GM18511 (cell line): ENCODE results near the gene ZCCHC2.
A peak's percentile ranks its signal among the peaks of the same experiment; 100 is the strongest.

Source experiments
- ATAC-seq: cut with Tn5 transposase; IDR thresholded peaks from one replicate; pipeline ENCODE4 v1.9.1; 2021; ENCODE audit warnings: mild to moderate bottlenecking, moderate library complexity; ENCODE audit not compliant: unreplicated experiment

The ZCCHC2 gene

GRCh38 chr18:62574776-62575175, 52.0 kb downstream of the ZCCHC2 start:
- ATAC-seq: no peak

DNA sequence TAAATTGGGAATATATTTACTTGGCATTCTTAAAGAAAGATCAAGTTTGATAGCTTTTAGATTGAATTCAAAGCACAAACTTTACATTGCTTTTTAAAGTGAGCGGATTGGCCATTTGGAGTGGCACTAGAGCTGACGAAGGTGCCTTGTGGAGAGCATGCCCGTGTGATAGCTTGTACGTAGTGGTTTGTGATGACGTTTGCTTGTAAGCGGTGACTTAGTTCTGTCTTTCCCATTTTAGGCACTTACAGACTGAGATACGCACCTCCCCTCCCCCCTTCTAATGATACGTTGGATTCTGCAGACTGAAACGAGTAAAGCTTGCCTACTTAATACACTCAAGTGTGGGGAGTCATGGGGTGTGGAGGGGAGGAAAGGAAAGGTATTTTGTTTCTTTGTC, 53.4 kb downstream of the ZCCHC2 start:
- ATAC-seq: no peak

DNA sequence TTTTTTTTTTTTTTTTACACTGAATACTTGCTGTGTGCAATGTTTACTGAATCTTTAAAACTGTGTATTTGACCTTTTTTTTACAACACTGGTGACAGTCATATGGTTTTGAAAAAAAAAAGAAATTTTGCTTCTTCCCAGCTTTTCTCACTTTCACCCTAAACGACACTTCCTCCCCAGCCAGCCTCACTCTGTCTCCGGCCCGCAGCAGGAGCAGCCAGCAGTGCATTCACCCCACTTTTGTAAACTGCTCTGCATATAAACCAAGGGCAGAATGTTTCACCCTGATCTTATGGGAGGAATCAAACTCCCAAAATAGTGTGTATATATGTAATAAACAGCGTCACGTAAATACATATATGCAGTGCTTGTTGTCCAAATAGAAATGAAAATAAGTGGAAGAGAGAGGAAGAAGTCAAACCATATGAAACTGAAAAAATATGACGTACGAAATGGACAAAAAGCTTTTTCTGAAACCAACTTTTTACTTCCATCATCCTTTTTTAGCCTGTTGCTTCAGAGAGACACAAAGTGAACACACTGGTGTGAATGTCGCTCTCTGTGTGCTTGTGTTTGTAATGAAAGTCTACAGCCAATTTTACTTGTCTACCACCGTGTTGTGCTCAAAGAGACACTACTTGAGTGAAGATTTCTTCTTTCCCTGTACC, 54.2 kb downstream of the ZCCHC2 start:
- ATAC-seq: peak; percentile 68

DNA sequence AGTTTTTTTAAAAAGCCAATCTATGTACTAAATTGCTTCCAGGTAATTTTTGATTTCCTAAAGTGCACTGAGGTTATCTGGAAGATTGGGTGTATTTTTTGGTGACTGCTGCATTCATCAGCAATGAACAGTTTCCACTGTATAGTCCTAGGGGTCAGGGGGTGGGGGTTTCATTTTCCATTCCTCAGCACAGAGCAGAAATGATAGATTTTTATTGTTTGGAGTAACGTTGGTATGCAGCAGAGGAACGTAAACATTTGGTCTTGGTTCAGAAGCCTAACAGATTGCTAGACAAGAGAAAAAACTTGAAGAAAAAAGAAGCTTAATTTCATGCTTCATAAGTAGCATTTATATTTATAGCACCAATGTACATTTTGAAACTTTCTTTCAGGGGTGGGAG, 54.9 kb downstream of the ZCCHC2 start:
- no peak for ATAC-seq

DNA sequence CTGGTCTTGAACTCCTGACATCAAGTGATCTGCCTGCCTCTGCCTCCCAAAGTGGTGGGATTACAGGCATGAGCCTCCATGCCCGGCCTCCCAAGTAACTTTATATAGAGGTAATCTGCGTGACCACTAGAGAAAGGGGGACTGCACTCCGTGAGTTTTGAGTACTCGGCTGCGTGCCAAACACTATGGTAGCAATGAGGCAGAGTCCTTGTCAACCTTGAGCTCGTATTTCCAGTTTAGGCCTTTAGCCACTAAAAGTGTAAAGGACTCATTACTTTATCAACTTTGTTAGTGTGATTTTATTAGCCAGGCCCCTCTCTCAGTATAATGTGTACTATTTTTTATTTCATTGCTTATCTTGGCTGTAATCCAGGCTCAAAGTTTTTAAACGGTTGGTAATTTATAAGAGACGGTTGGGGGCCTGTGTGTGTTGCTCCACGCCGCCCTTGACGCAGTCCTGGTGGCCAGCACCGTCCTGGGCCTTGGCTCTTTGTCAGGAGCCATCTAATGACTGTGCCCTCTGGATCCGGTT, 56.2 kb downstream of the ZCCHC2 start:
- no peak for ATAC-seq

DNA sequence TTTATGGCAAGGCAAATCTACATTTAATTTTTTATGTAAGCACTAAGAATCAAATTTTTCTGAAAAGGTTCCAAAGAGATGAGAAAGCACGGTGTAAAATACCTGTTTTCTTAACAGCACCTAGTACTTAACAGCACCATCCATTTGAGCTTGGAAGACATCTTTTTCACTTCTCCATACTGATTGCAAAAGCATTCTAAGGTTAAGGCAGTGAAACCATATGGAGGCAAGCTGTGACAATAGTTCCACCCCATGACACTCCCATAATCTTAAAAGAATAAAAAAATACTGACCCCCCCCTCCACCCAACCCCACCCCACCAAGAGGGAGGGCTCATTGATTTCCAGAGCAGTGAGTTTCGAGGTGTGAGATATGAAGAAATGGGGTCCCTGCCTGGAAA, 60.6 kb downstream of the ZCCHC2 start:
- no peak for ATAC-seq

DNA sequence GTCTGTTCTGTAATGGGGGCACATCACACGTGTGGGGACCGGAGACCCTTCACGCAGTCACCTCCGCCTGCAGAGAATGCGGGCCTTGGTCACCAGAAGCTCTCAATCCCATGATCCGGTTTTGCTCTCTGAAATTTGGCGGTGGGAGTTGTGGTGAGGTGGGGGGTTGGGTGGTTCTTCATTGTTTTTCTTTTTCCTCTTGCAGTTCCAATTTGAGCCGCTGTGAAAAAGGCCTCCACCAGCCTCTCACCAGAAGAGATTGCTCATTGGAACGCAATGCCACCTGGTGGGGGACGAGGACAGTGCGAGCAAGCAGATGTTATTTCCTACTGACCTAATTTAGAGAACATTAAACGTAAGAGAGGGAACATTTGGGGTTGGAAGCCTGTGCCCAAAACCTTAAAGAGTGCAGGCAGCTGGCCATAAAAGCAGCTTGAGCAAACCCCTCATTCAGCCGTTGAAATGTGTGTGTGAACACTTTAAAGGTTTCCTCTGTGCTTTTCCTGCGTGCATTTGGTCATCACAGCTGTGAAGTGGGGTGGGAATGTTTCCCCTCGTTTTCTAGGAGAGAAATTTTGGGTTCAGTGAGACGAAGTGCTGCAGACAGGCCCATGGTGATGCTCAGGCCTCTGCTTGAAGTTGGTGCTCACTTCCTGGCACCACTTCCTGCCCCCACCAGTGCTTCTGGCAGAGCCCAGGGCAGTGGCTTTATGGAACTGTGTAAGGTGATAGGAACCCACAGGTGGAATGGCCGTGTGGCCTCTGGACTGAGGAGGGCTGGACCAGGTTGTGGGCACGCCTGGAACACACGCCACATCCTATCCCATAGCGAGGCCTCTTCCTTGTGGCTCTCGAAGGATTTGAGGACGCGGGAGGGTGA, 61.7 kb downstream of the ZCCHC2 start:
- peak; percentile 77 for ATAC-seq

DNA sequence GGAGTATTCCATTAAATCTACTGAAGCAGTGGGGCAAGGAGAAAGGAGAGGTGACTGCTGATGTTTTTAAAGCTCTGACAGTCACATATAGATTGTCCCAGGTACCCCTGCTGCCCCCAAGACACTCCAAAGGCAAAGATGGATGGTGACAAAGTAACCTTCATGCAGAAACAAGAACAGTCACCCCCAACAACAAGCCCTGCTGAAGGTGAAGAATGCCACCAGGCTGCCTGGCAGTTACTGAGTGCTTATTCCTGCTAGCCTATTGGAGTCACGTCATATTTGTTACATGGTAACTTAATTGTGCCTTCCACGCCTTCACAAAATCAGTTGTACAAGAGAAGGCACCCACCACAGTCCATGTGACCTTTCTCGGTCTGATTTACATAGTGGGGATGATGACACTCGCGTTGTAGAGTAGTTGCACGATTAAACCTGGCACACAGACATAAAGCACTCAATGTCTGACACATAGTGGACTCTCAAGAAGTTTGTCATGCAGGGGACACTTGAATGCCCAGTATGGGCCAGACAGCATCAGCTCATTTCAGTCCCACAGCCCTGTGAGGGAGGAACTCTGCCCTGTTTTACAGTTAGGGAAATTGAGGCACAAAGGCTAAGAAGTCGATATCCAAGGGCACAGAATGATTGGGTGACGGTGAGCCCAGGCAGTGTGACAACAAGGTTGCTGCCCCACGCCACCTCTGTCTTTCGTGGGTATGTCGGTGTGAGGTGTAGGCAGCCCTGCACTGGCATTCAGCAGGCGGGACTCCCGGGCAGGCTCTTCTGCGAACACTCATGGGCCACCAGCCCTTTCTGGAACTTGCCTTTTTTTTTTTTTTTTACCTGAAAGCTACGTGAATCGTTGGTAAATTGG, 62.7 kb downstream of the ZCCHC2 start:
- peak; percentile 37 for ATAC-seq

DNA sequence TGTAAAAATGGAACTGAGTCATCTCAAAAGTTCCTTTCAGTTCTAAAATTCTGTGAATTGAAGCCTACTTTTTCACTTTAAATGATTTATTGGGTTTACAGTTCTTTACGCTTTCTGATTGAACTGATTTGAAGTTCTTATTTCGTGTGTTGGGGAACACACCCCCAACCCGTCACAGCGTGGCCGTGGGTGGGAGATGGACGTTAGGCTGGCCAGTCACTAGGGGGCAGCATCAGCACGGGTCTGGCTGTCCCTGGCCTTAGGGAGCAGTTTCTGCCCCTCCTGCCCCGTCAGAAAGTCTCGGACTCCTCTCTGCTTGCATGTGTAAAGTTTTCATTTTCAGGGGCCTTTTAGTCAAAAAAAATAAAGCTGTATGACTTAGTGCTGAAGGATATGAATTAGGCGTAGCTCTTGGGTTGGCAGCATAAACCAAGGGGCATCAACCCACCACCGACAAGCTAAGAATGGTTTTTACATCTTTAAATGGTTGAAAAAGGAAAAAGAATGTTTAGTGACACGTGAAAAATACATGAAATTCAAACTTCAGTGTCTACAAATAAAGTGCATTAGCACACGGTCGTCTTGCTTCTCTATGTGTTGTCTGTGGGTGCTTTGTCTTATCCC, 63.4 kb downstream of the ZCCHC2 start:
- ATAC-seq: peak; percentile 78

- ATAC-seq: no peak
Measured at GRCh38 chr18:62586781-62587487, 64.1 kb downstream of the ZCCHC2 start.

- no peak for ATAC-seq
Measured at GRCh38 chr18:62587689-62588088, 64.9 kb downstream of the ZCCHC2 start.

DNA sequence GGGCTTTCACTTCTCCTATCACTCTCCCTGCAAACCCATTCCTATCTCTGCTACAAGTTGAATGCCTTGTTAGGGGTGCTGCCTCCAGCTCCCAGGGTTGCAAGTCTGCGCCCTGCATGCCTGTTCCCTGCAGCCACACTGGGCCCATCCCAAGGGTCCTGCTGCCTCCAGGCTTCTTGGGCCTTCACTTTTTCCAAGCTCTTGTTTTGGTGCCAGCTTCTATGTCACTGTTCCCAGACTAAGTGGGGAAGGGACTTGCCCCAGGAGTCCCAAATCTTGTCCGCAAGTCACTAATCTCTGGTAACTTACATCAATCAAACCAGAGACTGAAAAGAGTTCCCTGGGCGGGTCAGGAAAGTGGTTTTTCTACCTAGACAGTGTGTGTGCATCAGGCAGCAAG, 65.4 kb downstream of the ZCCHC2 start:
- ATAC-seq: no peak

DNA sequence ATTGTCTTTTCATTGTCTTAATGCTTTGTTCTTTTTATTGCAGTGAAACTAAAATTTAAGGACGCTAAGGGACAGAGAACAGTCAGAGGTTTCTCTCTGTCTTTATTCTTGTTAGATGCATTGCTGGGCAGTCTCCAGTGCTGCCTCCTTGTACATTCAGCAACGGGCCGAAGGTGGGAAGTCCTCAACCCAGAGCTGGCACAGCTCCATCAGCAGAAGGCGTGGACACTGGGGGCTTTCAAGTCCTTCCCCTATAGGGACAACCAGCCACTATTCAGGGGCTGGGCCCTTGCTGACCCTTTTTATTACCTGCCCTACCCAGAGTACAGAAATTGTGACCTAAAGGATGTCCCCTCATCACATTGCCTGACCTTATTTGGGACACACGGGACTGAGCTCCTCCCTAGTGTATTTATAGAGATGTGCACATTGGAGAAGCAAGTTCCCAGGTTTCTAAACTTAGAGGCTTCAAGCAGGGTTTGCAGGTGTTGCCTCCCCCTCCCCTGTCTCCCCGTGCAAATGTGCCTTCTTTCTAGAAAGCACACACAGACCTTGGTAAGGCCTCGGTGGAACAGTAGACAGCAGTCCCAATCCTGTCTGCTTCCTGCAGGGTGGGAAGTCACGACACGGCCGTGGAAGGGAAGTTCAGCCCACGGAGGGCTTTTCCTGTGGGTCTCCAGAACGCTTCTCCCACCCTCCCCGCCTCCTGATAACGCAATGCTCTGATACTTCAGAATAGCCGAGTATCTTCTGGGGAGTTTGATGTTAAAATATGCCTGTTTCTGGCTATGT, 68.2 kb downstream of the ZCCHC2 start:
- no peak for ATAC-seq

DNA sequence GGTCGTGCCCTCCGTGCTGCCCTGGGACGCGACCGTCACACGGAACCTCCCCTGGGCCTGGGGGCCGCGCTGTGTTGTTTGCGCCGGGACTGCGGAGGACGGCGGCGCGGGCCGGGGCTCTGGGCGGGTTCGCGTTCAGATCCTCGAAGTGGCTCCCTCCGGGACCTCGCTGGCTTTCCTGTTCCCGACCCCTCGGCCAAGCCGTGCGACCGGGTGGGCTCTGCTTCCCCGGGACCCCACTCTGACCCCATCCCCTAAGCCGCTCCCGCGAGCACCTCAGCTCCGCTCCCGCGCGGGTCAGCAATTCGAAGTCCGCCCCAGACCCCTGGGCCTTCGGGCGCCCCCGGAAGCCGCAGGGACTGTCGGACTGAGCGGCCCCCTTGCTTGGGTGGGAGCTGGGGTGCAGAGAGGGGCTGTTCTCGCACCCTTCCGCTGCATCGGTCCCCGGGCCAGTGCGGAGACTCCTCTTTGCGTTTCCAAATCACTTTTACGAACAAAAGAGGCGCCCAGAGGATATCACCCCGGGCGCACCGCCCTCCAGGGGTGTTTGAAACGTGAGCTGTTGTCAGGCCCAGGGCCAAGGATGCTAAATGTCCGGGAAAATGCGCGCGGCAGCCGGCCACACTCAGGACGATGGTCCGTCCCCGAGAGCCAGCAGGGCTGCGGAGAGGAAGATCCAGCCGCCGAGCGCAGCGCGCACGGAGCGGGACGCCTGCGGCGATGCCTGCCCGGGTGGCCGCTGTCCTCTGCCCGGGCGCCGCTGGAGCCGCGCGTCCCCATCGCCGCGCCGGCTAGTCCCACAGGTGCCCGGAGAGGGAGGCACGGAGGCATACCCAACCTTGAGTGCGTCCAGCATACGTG, 73.5 kb downstream of the ZCCHC2 start:
- no peak for ATAC-seq

DNA sequence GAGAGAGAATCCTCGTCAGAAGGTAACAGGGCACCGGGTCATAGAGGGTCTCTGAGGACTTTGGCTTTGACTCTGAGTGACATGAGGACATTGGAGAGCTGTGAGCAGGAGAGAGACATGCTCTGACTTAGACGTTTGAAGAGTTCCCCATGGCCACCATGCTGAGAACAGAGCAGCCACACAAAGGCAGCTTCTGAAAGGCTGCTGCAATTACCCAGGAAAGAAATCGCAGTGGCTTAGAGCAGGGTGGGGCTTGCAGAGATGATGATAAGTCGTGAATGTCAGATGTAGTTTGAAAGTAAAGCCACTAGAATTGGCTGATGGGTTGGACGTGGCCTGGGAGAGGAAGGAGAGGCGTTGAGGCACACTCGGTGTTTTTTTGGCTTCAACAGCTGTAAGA, 79.0 kb downstream of the ZCCHC2 start:
- ATAC-seq: no peak

DNA sequence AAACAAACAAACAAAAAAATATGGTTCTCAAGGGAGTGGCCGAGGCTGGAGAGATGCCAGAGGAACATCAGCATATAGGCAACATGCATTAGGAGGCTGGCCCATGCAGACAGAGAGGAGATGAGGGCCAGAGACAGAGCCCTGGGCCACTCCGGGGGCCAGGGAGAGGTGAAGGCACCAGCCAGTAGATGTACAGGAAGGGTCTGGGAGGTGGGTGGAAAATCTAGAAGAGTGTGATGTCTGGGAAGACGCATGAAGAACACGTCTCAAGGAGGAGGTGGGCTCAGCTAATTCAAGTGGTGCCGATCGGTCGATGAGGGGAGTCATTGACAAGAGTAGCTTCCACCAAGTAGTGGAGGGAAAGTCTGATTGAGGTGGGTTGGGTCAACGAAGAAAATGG, 79.9 kb downstream of the ZCCHC2 start:
- ATAC-seq: no peak

DNA sequence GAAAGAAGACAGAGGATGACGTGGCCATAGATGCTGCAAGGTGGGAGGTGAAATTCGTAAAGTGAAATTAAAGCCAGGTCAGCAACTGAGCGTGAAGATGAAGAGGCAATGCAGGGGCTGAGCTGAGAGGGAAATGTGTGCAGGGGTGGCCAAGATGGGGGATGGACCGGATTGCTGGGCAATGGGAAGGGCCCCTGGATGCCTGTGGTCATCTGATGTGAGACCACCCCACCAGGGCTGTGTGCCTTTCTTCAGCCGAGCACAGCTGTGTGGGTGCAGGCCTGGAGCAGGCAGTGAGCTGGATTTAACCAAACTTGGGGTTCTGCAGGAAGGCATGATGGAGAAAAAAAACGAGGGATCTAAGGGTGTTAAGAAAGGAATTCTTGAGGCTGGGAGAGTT, 80.4 kb downstream of the ZCCHC2 start:
- no peak for ATAC-seq

DNA sequence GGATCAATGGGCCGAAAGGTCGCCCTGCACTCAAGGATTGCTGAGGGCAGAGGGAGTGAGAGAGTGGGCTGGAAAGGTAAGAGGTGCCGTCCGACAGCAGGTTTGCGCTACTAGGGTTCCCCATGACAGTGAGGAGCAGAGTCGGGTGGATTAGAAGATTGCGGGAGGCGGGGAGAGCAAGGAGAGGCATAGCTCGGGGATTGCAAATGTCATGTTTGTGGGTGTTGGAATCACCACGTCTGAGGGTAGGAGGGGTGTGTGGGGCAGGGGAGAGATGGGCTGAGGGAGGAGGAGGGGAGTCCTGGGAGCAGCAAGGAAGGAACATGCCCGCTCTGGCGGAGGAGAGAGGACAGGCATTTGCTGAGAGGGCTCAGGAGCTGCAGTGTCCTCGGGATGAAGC, 81.2 kb downstream of the ZCCHC2 start:
- ATAC-seq: no peak
